ENCODE results near the gene ATXN1.

The ATXN1 gene

DNA sequence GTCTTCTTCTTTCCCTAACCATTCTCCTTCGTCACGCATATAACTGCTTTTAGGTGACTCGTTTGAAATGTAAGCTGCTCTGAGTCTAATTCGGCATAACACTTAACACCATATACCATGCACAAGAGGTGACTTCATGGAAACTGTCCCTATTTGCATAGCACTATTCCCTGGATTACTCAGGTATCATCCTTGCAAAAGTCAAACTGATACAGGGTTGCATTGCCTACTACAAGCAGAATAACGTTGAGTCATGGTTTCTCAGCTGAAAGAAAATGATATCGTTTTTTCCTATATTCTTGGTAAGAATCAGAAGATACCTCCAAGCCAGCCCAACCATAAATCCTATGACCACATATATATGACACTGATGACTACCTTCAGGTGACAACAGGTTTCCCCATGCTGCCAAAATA lies 227.5 kb downstream of the ATXN1 start:
- no peak for DNase-seq (ENCODE audit: low read depth)

DNA sequence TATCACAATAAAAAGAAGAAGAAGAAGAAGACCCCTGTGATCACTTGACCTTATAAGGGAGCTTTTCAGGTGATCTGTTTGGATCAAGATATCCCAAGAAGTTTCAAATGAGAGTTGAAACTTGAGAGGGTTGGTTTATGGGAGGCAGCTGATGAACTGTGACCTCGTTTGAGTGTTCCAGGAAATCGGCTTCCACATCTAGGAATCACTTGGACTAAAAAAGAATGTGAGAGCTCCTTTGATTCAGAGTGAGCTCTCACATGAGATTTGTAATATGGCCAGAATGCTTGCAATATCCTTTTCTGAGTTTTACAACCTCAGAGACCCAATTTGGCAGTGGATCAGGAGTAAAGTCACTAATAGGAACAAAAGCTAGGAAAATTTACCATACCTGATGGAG lies 228.1 kb downstream of the ATXN1 start:
- DNase-seq (ENCODE audit: low read depth): no peak

- DNase-seq (ENCODE audit: low read depth): no peak
Observed at GRCh38 chr6:16527691-16528090, 233.6 kb downstream of the ATXN1 start.

DNA sequence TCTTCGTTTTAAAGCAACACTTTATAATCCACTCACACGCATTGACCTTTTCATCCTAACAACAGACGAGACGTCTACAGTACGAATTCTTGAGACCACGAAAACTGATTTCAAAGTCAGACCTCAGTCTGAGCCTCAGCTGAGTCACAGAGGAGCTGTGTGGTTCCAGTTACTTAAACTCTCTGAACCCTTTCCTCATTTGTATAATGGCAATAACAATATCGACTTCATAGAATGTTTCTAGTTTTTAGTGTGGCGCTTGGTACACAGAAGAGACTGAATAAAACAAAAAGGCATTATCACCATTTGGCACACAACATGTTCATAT lies 236.9 kb downstream of the ATXN1 start:
- no peak for DNase-seq (ENCODE audit: low read depth)

DNA sequence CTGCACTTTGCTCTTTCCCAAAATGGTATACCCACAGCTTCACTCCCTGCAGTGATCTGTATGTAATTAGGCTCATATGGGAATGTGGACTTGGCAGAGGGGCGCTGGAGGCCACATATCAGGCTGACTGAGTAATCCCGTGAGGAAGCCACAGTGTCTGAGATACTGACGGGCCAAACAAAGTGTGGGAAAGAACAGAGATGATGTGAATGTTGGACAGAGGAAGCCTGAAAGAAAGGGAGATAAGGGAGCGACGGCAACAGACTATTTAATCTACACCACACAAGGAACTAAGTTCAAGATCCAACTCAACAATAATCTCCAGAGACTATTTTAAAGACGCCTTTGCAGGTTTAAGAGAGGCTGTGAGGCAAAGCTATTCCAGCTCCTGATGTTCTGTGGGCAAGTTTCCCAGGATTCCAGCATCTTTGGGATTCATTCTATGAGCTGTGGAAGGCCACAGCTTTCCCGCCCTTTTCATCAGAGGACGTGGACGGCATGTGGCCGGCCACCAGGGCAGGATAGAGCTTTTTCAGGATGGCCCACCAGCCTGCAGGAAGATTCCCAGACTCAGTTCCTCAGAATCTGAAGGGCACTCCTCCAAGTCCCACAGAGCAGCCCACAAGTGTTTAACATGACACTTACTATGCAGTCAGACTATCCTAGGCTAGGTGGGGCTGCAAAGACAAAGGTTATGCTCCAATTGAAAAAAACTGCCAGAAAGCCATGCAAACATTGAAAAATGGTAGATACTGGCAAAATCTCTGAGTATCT lies 237.5 kb downstream of the ATXN1 start:
- no peak for DNase-seq (ENCODE audit: low read depth)

- no peak for DNase-seq (ENCODE audit: low read depth)
Observed at GRCh38 chr6:16522937-16523336, 238.3 kb downstream of the ATXN1 start.

DNA sequence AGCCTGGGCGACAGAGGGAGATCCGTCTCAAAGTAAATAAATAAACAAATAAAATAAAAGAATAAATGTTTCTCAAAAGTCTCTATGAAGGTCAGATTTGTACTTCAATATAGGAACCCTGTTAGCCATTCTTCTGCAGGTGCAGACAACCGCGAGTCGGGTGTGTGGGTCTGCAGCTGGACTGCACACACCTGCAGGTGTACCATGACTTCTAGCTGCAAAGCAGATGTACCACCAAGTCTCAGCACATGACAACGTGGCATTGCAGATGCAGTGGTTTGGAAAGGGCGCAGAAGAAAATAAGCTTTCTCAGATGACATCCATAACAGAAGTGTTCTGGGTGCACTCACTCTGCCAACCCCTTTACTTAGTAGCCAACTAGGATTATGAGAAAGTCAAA lies 239.7 kb downstream of the ATXN1 start:
- no peak for DNase-seq (ENCODE audit: low read depth)

GRCh38 chr6:16519265-16520242 lies 241.7 kb downstream of the ATXN1 start:
- no peak for DNase-seq (ENCODE audit: low read depth)

GRCh38 chr6:16518265-16518664 lies 243.0 kb downstream of the ATXN1 start:
- no peak for DNase-seq (ENCODE audit: low read depth)

GRCh38 chr6:16514249-16514648 lies 247.0 kb downstream of the ATXN1 start:
- DNase-seq (ENCODE audit: low read depth): no peak

- DNase-seq (ENCODE audit: low read depth): no peak
Observed at GRCh38 chr6:16512544-16513290, 248.5 kb downstream of the ATXN1 start.

DNA sequence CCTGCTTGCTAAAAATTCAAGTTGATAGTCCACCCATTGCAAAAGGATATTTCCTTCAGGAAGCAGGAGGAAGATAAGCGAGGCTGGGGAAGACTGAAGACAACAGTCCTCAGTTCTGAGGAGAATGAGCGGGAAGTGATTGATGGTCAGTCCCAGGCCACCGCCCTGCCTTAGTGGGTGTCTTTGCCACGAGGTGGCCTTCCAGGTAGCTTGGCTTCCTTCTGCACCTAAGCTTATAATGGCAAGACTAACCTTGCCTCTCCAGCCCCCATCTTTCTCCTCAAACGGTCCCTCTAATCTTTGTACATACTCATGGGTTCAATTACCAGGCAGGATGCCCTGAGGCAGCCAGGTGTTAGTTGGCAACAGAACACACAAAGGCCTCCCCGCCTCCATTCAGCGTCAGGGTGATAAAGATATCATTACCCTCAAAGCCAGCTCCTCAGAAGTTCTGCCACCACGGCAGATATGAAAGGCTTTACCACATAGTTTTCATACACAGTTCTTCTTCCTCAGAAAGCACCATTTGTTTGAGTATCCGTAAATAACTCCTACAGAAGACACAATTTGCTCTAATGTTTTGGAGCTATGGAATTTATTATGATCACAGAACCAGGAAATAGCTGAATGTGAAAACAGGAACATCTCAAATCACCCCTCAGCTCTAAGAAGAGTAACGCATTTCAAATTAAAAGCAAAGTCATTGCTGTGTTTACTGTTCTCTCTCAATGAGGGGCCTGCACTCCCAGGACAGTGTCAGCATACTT lies 249.4 kb downstream of the ATXN1 start:
- DNase-seq (ENCODE audit: low read depth): peak; percentile 34

GRCh38 chr6:16511040-16511660 lies 250.1 kb downstream of the ATXN1 start:
- no peak for DNase-seq (ENCODE audit: low read depth)

- DNase-seq (ENCODE audit: low read depth): no peak
Observed at GRCh38 chr6:16510245-16510644, 251.0 kb downstream of the ATXN1 start.

DNA sequence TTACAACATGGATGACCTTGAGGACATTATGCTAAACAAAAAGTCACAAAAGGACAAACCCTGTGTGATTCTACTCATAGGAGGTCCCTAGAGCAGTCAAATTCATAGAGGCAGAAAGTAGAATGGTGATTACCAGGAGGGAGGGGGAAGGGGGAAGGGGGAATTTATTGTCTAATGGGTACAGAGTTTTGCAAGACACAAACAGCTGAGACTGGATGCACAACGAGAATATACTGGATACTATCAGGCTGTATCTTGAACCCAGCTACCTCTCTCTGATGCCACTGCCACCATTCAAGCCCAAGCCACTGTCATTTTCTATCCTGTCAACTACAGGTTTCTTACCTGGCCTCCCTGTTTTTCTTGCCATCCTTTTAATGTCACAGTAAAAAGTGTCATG lies 252.3 kb downstream of the ATXN1 start:
- DNase-seq (ENCODE audit: low read depth): no peak

- no peak for DNase-seq (ENCODE audit: low read depth)
Observed at GRCh38 chr6:16505711-16506357, 255.4 kb downstream of the ATXN1 start.

DNA sequence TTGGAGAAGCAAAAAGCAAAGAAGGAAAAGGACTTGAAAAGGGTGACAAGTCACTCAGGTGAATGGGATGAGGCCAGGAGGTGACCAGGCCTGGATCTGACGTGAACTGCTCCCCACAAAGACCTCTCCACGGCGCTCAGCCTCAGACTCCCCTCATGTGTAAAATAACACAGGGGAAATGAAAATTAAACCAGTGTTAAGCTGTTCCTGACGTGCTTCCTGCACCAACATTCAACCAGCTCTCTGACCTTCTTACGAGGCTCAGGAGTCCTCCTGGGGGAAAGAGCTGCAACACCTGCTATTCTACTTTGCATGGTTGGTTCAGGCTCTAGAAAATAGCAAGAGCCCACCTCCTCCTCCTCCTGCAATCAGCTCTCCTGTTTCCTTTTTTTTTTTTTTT lies 256.7 kb downstream of the ATXN1 start:
- DNase-seq (ENCODE audit: low read depth): no peak

- no peak for DNase-seq (ENCODE audit: low read depth)
Observed at GRCh38 chr6:16503970-16504415, 257.3 kb downstream of the ATXN1 start.

DNA sequence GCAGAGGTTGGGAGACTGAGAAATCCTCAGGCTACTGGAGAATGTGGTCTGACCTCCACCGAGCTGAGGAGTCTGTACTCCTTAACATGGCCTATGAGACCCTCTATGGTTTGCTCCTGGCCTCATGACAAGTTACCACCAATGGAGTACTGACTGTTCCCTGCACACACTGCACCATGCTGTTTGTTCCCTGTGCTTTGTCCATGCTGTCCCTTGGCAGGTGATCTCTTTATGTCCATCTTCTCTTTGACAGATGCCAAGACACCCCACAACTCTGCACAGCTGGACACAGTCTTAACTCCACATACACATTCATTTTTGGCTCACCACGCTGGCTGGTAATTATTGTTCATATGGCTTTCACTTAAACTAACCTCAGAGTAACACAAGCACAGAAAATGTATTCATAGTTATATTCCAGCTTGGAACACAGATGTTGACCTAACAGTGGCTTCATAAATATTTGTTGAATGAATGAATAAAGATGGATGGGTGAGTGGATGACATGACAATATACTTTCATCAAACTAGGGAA lies 258.0 kb downstream of the ATXN1 start:
- DNase-seq (ENCODE audit: low read depth): no peak

DNA sequence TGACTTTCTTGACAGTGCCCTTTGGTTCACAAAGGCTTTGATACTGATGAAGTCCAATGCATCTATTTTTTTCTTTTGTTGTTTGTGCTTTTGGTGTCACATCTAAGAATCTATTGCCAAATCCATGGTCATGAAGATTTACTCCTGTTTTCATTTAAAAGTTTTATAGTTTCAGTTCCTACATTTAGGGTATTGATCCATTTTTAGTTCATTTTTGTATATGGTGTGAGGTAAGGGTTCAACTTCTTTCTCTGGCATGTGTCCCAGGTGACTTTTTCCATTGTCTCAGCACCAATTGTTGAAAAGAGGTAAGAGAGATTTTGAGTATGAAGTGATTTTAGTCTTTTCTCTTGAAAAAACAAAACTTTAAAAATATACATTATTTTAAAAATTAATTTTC lies 262.3 kb downstream of the ATXN1 start:
- DNase-seq (ENCODE audit: low read depth): no peak
